Caki2 (cell line): Measurements from ENCODE around the gene EFCAB6. TPM values are rescaled to one million over a fixed set of nuclear protein-coding genes. Genes with fewer than 3 reads are reported as not detected.

Source experiments
- DNase-seq: peaks from one replicate; pipeline ENCODE4 v3.0.0-alpha.2; 2015; ENCODE audit warnings: low read depth
- in situ Hi-C: cut with HindIII; loops from 2 replicates; pipeline ENCODE4 v1.10.0; 2016; ENCODE audit warnings: low sequenced_read_pairs, low pct_unique_long_range_greater_than_20kb, mixed read lengths
- total RNA-seq: library from RNA; depleted of rRNA; stranded (reverse); fragments of >200 nt; shearing (Covaris generic); gene quantifications from 2 replicates; pipeline ENCODE4 v1.2.3, GENCODE V29; 2014; ENCODE audit warnings: low replicate concordance

The EFCAB6 gene
- total RNA-seq, 1 experiment from 2014 or later: 0.98 TPM

DNA sequence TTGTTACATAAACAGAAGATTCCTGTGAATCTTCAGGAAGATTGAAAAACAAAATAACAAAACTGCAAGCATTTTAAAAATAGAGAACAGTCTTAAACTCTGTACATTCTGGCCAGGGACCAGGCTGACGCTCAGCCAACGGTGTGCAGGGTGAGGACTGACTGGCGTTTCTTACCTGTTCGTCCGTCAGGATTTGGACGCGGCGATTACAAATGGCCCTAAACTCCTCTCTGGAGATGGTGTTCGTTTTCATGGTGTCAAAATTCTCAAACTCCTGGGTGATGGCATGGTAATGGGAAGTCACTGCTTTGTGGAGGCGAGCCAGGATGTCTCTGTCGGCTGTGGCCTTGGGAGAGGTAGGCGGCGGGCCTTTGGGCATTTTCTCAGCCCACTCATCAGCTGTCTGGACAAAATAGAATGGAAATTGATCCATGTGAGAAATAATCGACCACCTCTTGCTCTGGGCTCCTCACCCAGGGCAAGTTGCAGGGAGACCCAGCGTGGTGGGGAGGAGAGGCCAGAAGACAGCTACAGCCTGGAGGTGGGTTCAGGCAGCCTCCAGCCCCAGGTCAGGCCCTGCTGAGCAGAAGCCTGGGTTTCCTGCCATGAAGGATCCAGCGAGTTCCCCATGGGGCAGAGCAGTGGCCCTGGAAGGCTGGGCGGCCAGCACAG, 257.3 kb downstream of the EFCAB6 start:
- in situ Hi-C loops: no loop called here
- no peak for DNase-seq

DNA sequence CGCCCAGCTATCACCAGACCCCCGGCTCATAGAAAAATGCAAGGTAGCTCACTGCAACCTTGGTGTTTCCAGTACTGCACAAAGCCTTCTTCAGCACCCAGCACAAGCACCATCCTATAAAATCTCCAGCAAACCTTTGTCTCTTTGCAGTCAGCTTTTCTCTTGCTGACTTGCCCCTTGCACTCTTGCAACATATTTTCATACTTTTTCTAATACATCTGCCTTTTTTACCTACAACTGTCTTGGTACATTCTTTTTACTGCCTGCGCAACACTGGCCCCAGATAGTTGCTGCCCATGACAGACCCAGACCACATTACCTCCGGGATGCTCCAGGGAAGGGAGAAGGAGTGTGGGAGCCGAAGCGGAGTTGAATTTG, 257.9 kb downstream of the EFCAB6 start:
- in situ Hi-C loops: no loop called here

DNA sequence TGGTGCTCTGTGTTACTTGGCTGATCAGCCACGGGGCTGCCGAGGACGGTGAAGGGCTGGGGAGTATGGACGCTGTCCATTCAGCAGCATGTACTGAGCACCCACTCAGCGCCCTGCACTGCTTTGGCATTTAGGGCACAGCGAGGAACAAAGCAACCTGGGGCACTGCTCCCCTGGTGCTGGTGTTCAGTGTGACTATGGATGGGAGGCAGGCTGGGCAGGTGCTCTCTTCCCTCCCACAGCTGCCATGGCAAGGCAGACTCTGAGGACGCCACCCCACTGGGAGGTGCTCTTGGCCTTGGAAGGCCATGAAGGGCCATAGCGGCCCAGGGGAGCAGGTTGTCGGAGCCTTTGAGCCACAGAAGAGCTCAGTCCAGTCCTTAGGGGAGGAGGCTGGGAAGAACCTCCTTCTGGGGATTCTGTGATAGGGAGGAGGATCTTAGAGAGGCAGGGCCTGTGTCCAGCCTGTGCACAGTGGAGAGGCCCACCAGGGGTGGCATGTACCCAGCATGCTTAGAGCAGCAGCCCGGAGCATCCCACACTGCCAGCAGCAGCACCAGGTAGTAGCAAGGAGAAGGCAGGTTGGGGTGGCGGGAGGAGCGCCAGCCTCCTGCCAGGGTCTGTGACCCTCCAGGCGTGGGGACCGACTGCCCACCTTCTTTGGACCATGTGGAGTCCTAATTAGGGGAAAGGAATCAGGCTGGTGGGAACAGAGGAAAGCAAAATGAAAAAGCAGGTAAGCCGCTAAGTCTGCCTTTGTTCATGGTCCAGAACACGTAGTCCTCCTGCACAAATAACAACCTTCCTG, 258.4 kb downstream of the EFCAB6 start:
- in situ Hi-C loops: no loop called here
- DNase-seq: no peak

More for the DNA sequence above, 257.9 kb downstream of the EFCAB6 start:
- DNase-seq: no peak

DNA sequence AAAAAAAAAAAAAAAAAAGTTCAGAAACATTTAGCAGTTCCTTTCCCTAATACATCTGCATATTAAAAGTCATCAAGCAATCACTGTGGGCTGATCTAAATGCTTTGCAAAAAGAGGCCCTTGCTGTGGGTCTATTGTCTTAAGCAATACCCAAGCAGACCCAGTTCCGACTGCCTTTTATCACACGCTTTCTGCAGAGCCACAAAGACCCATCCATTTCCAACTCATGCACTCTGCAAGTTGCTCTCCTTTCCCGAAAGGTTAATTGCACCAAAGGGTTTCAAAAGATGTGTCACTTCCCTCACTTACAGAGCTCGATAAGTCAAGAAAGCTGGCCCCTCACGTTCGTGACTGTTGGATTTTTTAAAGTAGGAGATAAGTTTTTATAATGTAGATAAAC, 261.4 kb downstream of the EFCAB6 start:
- in situ Hi-C loops: no loop called here
- no peak for DNase-seq

DNA sequence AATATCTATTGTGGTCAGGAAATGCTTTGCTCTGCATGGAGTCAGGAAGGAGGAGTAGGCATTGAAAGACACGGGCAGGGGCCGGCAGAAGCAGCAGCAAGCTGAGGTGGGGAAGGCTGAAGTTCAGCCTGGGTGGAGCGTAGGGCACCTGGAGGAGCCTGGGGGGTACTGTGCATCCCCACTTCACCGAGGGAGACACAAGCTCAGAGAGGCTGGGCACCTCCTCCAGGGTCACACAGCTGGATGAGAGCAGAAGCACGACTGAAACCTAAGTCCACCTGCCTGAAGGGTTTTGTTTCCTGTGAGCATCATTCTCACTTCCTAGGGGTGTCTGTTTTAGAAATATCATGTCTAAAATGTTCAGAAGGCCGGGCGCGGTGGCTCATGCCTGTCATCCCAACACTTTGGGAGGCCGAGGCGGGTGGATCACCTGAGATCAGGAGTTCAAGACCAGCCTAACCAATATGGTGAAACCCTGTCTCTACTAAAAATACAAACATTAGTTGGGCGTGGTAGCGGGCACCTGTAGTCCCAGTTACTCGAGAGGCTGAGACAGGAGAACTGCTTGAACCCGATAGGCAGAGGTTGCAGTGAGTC, 262.0 kb downstream of the EFCAB6 start:
- in situ Hi-C loops: no loop called here
- DNase-seq: no peak

DNA sequence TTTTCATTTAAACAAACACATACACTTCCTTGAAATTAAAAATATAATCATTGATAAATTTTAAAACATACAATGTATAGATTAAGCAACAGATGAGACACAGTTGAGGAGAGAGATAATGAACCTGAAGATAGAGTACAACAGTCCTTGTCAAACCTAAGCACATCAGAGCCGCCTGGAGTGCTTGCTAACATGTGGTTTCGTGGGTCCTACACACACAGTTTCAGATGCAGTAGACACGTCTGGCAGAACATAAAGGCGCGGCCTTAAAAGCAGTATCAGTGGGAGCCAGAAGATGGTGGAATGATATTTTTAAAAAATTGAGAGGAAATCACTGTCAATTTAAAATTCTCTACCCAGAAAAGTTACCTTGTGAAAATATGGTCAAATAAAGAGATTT, 265.9 kb downstream of the EFCAB6 start:
- in situ Hi-C loops: no loop called here
- DNase-seq: no peak

DNA sequence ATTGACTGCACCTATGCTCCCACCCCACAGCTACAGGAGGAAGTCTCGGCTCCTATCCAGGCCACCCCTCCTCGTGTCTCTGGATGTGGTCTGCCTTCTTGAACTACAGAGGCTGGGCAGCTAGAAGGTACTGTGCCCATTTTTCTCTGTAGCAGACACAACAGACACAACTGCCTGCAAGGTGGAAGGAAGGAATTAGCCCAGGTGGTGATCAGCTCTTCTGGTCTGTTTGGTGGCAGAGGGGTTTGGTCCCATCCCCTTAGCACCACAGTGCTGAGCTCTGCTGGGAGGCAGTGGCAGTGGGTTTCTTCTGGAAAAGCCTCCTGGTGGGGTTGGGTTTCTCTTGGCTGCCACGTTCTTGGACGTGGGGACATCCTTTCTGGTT, 267.8 kb downstream of the EFCAB6 start:
- DNase-seq: no peak
- in situ Hi-C loops: no loop called here

DNA sequence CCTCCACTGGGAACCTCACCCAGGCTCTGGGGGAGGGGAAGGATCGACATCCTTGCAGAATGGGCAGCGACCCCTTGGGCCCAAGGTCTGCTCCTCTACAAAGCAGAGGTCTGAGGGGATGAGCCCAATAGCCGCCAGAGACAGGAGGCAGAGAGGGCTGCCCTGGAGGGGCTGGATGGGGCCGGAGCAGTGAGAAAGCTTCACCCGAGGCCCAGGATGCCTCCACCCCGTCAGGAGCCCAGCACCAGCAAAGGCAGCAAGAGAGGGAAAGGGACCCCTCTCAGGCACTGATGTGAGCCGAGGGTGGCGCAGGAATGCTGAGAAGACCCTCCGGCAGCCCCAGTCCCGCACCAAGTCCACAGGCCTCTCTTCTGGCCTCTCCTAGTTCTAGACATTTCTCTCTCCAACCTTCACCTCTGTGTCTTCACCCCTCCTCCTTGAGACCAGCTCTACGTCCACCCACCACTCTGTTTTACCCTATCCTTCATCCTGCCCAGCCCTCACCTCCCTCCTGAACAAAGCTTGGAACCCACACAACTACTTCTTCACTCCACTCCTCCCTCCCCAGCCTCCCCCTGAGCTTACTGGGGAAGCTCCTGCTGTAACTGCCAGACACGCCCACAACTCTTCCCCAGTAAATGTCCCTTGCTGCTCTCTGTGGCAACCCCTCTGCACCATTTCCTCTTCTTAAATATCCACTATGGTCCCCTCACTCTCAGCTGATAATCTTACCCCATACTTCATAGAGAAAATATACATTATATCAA, 268.4 kb downstream of the EFCAB6 start:
- DNase-seq: no peak
- in situ Hi-C loops: no loop called here

DNA sequence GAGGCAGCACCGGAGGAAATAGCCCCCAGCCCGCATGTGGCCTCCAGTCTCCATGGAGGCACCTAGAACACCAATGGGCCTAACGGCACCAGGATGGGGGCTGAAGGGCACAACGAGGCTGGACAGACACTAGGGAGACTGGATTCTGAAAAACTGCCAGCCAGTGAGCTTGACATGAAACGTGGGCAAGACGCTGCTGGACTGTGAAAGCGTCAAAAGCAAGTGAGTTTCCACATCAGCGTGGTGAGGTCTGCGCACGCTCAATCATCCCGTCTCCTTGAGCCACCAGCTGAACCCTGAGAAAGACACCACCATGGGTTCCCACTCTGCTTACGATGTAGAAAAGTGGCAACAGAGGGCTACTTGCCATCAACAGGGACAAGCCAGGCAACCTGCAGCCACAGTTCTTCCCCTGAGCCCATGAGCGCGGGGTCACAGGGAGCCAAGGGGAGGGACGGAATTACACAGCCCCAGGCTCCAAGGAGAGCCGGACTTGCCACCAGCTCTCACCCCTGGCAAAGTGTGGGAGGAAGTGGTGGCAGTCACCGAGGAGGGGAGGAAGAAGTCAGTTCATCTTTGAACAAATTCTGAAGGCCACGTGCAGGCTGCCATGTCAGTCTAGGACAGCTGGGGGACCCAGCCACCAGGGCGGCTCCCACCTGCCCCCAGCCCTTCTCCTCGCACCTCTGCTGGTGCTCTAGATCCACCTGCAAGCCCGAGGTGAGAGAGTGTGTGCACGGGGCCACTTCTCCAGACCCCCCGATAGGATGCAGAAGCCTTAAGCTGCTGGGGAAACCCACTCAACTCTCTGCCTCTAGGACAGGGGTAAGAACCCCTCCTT, 269.2 kb downstream of the EFCAB6 start:
- no peak for DNase-seq
- in situ Hi-C loops: no loop called here

DNA sequence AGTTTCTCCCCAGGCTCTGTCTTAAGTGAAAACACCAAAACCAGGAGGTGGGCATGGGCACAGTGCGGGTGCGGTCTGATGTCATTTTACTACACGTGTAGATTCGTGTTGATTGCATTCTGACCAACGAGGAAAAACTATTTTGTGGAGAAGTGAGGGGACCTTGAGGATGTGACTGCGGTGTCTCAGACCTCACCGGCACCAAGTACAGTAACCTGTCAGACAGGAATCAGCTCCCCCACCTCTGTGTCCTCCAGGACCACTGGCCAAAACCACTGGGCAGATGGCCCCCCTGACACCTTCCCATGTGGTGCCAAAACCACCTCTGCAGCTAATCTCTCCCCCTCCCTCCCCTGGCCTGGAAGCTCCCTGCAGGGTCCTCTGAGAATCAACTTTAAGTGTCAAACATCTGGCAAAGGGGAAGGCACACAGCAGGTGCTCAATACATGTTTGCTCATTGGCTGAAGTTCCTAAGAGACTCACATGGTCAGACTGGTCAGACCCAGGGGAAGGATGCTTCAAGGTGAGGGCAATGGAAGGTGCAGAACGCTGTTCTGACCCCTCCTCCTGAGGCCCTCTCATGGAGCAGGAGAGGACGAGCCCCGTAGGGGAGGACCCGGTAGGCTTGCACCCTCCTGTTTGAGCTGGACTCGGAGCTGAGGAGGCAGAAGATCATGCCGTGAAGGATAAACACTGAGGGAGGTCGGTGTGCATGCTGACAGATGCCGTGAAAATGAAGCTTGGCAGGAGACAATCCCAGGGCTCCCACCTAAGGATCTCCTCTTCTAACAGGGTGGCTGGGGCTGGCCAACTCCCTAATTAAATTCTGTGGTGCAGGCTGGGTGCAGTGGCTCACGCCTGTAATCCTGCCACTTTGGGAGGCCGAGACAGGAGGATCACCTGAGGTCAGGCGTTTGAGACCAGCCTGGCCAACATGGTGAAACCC, 270.4 kb downstream of the EFCAB6 start:
- DNase-seq: no peak
- in situ Hi-C loops: no loop called here

DNA sequence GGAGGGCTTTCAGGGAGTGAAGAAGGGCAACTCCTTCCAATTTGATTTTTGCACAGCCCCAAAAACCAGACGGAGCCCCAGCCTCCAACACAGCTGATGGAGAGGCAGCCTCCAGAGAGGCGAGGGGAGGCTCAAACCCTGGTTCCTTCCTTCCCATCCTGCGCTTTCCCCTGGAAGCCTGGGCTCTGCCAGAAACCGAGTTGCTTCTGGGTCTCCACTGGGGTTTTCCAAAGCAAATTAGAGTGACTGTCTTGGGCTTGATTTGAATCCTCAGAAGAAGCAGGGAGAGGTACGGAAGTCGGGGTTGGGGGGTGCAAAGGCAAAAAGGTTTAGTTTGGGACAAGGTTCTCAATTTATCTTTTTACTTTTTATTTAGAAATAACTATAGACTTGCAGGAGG, 271.1 kb downstream of the EFCAB6 start:
- DNase-seq: no peak
- in situ Hi-C loops: no loop called here

DNA sequence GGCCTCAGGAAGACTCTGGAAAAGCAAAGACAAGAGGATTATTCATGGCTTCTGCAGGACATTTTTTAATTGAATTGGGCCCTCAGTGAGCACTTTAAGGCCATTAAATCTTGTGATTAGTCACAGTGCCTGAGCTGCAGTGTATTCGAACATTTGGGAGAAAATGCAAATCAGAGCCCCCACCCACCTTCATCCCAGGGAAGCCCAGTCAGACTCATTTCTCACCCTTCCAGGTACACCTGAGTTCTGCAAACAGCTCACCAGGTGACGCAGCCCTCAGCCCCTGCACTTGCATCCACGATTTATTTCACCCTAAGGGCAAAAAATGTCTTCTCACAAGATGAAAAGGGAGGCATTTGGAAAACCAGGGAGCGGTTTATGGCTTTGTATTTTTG, 271.6 kb downstream of the EFCAB6 start:
- in situ Hi-C loops: no loop called here
- DNase-seq: no peak

DNA sequence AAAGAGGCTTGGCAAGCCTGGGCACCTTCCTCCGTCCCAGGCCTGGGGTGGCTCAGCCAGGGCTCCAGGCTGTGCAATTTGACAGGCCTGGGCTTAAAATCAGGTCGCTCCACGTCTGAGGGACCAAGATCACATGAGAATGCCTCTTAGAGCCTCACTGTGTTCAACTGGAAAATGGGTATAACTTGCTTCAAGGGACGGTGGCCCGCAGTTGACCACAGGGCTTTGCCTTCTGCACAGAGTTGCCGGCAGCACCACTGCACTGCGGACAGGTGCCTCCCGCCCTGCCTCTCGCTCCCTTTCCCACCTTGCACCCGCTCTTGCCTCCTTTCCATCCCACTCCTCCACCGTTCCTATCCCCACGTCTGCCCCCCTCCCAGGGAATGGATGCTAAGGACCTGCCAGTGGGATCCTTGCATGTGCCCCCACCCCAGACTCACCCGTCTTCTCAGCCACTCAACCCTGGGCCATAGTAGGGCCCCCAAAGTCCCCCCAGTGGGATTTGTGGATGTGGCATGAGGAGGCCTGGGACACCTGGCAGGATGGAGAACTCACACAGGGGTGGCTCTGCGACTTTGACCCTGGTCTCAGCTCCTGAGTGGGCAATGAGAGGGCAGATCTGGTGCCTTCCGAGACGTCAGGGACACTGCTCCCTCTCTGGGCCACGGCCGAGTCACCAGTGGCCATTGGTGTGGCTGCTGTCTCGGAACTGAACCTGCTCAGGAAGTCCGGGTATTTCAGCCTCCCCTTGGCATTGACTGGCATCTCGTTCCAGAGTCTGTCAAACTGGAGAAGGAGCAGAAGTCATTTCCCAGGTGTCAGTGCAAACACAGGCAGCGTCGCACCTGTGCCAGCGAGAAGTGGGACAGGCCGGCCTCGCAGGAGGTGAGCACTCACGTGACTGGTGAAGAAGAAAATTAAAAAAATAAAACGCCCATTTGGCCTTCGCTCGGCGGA, 272.3 kb downstream of the EFCAB6 start:
- no peak for DNase-seq
- in situ Hi-C loops: no loop called here

DNA sequence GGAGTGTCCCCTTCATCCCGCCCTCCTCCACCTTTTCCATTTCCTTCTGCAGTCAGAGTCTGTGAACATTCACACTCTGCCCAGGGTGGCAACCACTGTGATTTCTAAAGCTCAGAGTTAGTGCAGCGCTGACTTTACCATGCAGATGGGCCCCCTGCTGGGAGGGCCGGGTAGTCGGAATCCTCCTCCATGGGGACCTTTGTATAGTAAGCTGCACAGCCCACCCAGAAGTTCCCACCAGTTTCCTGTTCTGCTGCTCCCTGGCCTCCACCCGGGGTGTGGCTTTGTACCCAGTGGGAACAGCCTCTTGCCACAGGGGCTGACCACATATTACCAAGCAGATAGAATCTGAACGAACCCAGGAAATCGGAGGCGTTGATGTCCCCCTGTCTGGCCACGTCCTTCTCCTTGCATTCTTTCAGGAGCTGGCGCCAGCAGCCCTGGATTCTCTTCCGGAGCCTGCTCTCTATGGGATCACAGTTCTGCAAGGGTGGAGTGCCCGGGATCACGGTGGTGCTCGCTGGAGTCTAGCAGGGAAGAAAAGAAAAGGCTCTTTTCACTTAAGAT, 275.0 kb downstream of the EFCAB6 start:
- DNase-seq: no peak
- in situ Hi-C loops: no loop called here

DNA sequence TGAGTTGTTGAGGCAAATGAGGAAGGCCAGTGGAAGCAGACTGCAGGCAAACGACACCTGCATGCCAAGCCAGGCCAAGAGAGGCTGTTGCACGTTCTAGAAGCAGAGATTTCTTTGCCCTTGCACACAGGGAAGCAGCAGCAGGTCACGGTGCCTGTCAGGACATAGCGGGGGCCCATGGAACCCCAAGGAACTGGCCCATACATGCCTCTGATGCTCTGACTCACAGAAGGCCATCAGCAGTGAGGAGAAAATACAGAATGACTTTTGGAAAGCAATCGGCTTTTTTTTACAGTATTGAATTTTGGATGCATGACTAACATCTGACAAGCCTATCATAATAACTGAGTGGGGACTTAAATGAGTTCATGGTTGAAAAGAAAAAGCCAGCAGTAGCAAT, 276.4 kb downstream of the EFCAB6 start:
- no peak for DNase-seq
- in situ Hi-C loops: no loop called here

DNA sequence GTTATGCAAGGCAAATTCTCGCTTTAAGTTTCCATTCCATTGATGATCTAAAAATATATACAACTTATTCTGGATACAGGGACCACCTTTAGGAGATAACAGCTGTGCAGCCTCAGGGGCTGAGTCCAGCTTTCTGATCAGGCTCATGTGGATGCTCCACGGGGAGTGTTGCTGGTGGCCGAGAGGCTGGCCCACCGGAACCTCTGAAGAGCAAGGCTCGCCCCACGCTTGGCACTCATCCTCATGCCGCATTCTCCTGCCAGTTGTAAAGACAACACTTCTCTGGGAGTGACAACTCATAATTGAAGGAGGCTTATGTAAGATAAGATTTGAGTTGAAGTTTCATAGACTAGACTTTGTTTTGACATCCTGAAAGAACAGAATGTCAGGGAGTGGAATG, 276.8 kb downstream of the EFCAB6 start:
- DNase-seq: no peak
- in situ Hi-C loops: no loop called here
